ENCODE measurements around the gene TEX19.

Gene TEX19

GRCh38 chr17:82367724-82368524 is 8.9 kb downstream of the TEX19 start:
- TF ChIP-seq FOXM1 (IDR thresholded peaks at IDR 0.05; ENCODE audit: borderline replicate concordance, low read depth) (peak; percentile 73), CREB1 (IDR thresholded peaks at IDR 0.05; ENCODE audit: low read depth) (no peak)

- TF ChIP-seq REST (IDR thresholded peaks at IDR 0.05; ENCODE audit: low read depth), result no peak
- no peak for TF ChIP-seq TEAD4 (IDR thresholded peaks at IDR 0.05)
- TF ChIP-seq EGR1 (IDR thresholded peaks at IDR 0.05), result no peak
- TF ChIP-seq ZBTB7A (IDR thresholded peaks at IDR 0.05; ENCODE audit: low read depth), result no peak
Observed at GRCh38 chr17:82369211-82369610, 10.2 kb downstream of the TEX19 start.

- no peak for TF ChIP-seq REST (IDR thresholded peaks at IDR 0.05; ENCODE audit: low read depth)
- TF ChIP-seq CEBPB (IDR thresholded peaks at IDR 0.05), result no peak
- no peak for TF ChIP-seq TAF1 (IDR thresholded peaks at IDR 0.05; ENCODE audit: low read depth)
- TF ChIP-seq FOXM1 (IDR thresholded peaks at IDR 0.05; ENCODE audit: borderline replicate concordance, low read depth), result no peak
- no peak for TF ChIP-seq TCF12 (IDR thresholded peaks at IDR 0.05; ENCODE audit: low read depth)
- no peak for TF ChIP-seq TEAD4 (IDR thresholded peaks at IDR 0.05)
- TF ChIP-seq RAD21 (IDR thresholded peaks at IDR 0.05; ENCODE audit: low read depth), result no peak
- TF ChIP-seq NFIC (IDR thresholded peaks at IDR 0.05), result no peak
- no peak for TF ChIP-seq MAX (IDR thresholded peaks at IDR 0.05)
- no peak for TF ChIP-seq ZBTB7A (IDR thresholded peaks at IDR 0.05; ENCODE audit: low read depth)
- no peak for TF ChIP-seq YY1 (IDR thresholded peaks at IDR 0.05; ENCODE audit: low read depth)
- TF ChIP-seq EGR1 (IDR thresholded peaks at IDR 0.05), result no peak
- no peak for TF ChIP-seq USF1 (IDR thresholded peaks at IDR 0.05)
- no peak for TF ChIP-seq EP300 (IDR thresholded peaks at IDR 0.05; ENCODE audit: borderline replicate concordance)
- no peak for TF ChIP-seq CREB1 (IDR thresholded peaks at IDR 0.05; ENCODE audit: low read depth)
Observed at GRCh38 chr17:82370471-82371332, 11.7 kb downstream of the TEX19 start.

GRCh38 chr17:82371333-82372248 is 12.5 kb downstream of the TEX19 start, which contains the start of gene UTS2R:
Gene UTS2R (plus strand): TSS chr17:82371765. CDS start chr17:82374325, 2,560 bp downstream.
- TF ChIP-seq CREB1 (IDR thresholded peaks at IDR 0.05; ENCODE audit: low read depth) (no peak), TAF1 (IDR thresholded peaks at IDR 0.05; ENCODE audit: low read depth) (no peak), REST (IDR thresholded peaks at IDR 0.05; ENCODE audit: low read depth) (no peak)

All from Ishikawa (cell line).